Measurements from ENCODE around the gene CFAP119. TPM values are rescaled to one million over a fixed set of nuclear protein-coding genes. Genes with fewer than 3 reads are reported as not detected.
A peak's percentile ranks its signal among the peaks of the same experiment; 100 is the strongest.

Gene CFAP119
- total and polyA plus RNA-seq, 9 of the 15 experiments (the other 6 are each of a cell fraction or from before 2014, with no cell fraction given) = 5.5 to 33.7 (median 9.6) TPM

- TF ChIP-seq MEF2D (tag; conservative IDR thresholded peaks at IDR 0.05; ENCODE audit: low read depth) (no peak), NR4A1 (CRISPR knock-in tag; IDR thresholded peaks at IDR 0.05) (no peak), NR4A1 (tag; IDR thresholded peaks at IDR 0.05) (no peak), MCM5 (IDR thresholded peaks at IDR 0.05; ENCODE audit: low read depth) (no peak), MBD2 (IDR thresholded peaks at IDR 0.05; ENCODE audit: borderline replicate concordance, low read depth) (0 out of 2 replicates have a peak, but pooled peaks have one; percentile 16), EZH2 (IDR thresholded peaks at IDR 0.05; ENCODE audit: borderline replicate concordance, low read depth, low read length) (no peak), TAF15 (IDR thresholded peaks at IDR 0.05; ENCODE audit: low read depth, low read length) (no peak), RHOXF2B (CRISPR knock-in tag; conservative IDR thresholded peaks at IDR 0.05) (no peak), NCOA6 (IDR thresholded peaks at IDR 0.05) (no peak), MXI1 (IDR thresholded peaks at IDR 0.05; ENCODE audit: low read depth, low read length) (no peak), ZNF436 (CRISPR knock-in tag; IDR thresholded peaks at IDR 0.05) (no peak), ZNF668 (CRISPR knock-in tag; IDR thresholded peaks at IDR 0.05) (no peak), ZFP36 (IDR thresholded peaks at IDR 0.05; ENCODE audit: low read depth, low read length, partially characterized antibody) (no peak), TFAP4 (CRISPR knock-in tag; IDR thresholded peaks at IDR 0.05; ENCODE audit: borderline replicate concordance) (peak; percentile 7; the same call in 1 of the 2 replicates), SREBF1 (IDR thresholded peaks at IDR 0.05; ENCODE audit: borderline replicate concordance, low read depth, low read length) (no peak), CBFA2T3 (IDR thresholded peaks at IDR 0.05) (no peak), ZBTB33 (CRISPR knock-in tag; IDR thresholded peaks at IDR 0.05) (peak; percentile 84), AFF1 (IDR thresholded peaks at IDR 0.05; ENCODE audit: low read depth in 1 of 2, partially characterized antibody in 2 of 2) (no peak), CC2D1A (IDR thresholded peaks at IDR 0.05) (no peak), ZNF212 (CRISPR knock-in tag; IDR thresholded peaks at IDR 0.05) (no peak), CAMTA2 (CRISPR knock-in tag; conservative IDR thresholded peaks at IDR 0.05) (no peak), PHF20 (IDR thresholded peaks at IDR 0.05; ENCODE audit: partially characterized antibody) (no peak)
These were observed 15.9 kb upstream of the CFAP119 start (continued) for GRCh38 chr16:30777591-30778297.

Measured in K562 (cell line).